NB4 (cell line): Measurements from ENCODE around the gene RIT2.

Source experiments
- DNase-seq: peaks from one replicate; pipeline ENCODE4 v3.0.0; 2010; ENCODE audit warnings: low read depth
- H3K4me3 ChIP-seq: one replicate; pipeline ENCODE4 v1.5.1; 2011; ENCODE audit warnings: mild to moderate bottlenecking, low read depth, low read length, moderate library complexity
- CTCF ChIP-seq: IDR thresholded peaks from one replicate; pipeline ENCODE4 v1.5.1; 2012; ENCODE audit warnings: low read depth, low read length
- MAX ChIP-seq: IDR thresholded peaks from 2 replicates; pipeline ENCODE4 v1.6.1; 2011; ENCODE audit warnings: low read depth, low read length
- MYC ChIP-seq: IDR thresholded peaks from 2 replicates; pipeline ENCODE4 v1.6.1; 2011; ENCODE audit warnings: low read depth, low read length
- POLR2A ChIP-seq: IDR thresholded peaks from 2 replicates; pipeline ENCODE4 v1.6.1; 2011; ENCODE audit warnings: mild to moderate bottlenecking; ENCODE audit not compliant: insufficient read length; ENCODE audit errors: extremely low read depth

The RIT2 gene

GRCh38 chr18:43080671-43081070, 34.8 kb downstream of the RIT2 start:
- TF ChIP-seq MYC = no peak
- no peak for TF ChIP-seq MAX
- no peak for TF ChIP-seq POLR2A
- no peak for TF ChIP-seq CTCF
- no peak overlapping the region for H3K4me3 ChIP-seq
- no peak for DNase-seq

GRCh38 chr18:43079422-43079821, 36.1 kb downstream of the RIT2 start:
- no peak overlapping the region for H3K4me3 ChIP-seq
- TF ChIP-seq MYC (no peak), MAX (no peak), CTCF (no peak), POLR2A (no peak)
- DNase-seq = no peak

- no peak for TF ChIP-seq POLR2A
- TF ChIP-seq CTCF = no peak
- no peak for TF ChIP-seq MYC
- no peak for TF ChIP-seq MAX
- DNase-seq = no peak
- no peak overlapping the region for H3K4me3 ChIP-seq
Measured at GRCh38 chr18:43078478-43079092, 36.9 kb downstream of the RIT2 start.

- no peak for DNase-seq
- TF ChIP-seq POLR2A = no peak
- no peak for TF ChIP-seq MAX
- H3K4me3 ChIP-seq = no peak overlapping the region
Measured at GRCh38 chr18:43077510-43078308, 37.8 kb downstream of the RIT2 start.

- DNase-seq = no peak
- no peak overlapping the region for H3K4me3 ChIP-seq
- no peak for TF ChIP-seq MYC
- no peak for TF ChIP-seq POLR2A
- no peak for TF ChIP-seq CTCF
- no peak for TF ChIP-seq MAX
Measured at GRCh38 chr18:43073771-43074170, 41.7 kb downstream of the RIT2 start.

- TF ChIP-seq MAX (no peak), POLR2A (no peak), CTCF (no peak), MYC (no peak)
- DNase-seq = no peak
- no peak overlapping the region for H3K4me3 ChIP-seq
Measured at GRCh38 chr18:43068781-43069180, 46.7 kb downstream of the RIT2 start.
